Psoas muscle (tissue), 8 donors: Measurements from ENCODE around the gene HM13. TPM values are rescaled to one million over a fixed set of nuclear protein-coding genes. Genes with fewer than 3 reads are reported as not detected.
"Not testable (repeated sequence)": the region's sequence is repeated elsewhere in the genome, so short reads cannot be mapped to it uniquely, and the experiment has no call there.

ENCODE experiments used
- ATAC-seq, 4 donors: fragments of 200-7000 bp; cut with Tn5 transposase; one replicate each; pipeline ENCODE4 v1.9.1; 2020; ENCODE audit warnings: moderate library complexity in 3 of 4, mild to moderate bottlenecking in 2 of 4
- DNase-seq, 2 donors: peaks; one replicate each; pipeline ENCODE4 v3.0.0-alpha.2; 2020
- H3K27ac ChIP-seq: fragments of 200-600 bp; one replicate; pipeline ENCODE4 v1.8.0; 2022
- H3K27me3 ChIP-seq, 3 donors: fragments of 200-600 bp in 1 of 3; one replicate each; pipeline versions ENCODE4 v1.6.1 to v1.8.0; 2013 to 2022; ENCODE audit warnings: low read length in 2 of 3, mild to moderate bottlenecking in 2 of 3, moderate library complexity in 1 of 3; ENCODE audit not compliant: insufficient read depth in 3 of 3
- H3K36me3 ChIP-seq, 2 donors: fragments of 200-600 bp in 1 of 2; one replicate each; pipeline versions ENCODE4 v1.6.1 to v1.8.0; 2013 to 2022; ENCODE audit warnings: low read depth in 1 of 2, mild to moderate bottlenecking in 1 of 2, moderate library complexity in 1 of 2; ENCODE audit not compliant: insufficient read depth in 1 of 2
- H3K4me1 ChIP-seq: fragments of 200-600 bp; one replicate; pipeline ENCODE4 v1.8.0; 2022
- H3K4me3 ChIP-seq: fragments of 200-600 bp; one replicate; pipeline ENCODE4 v1.8.0; 2022; ENCODE audit warnings: mild to moderate bottlenecking
- H3K9me3 ChIP-seq: fragments of 200-600 bp; one replicate; pipeline ENCODE4 v1.8.0; 2022
- CTCF ChIP-seq: fragments of 200-600 bp; IDR thresholded peaks from one replicate; pipeline ENCODE4 v1.8.0; 2022; ENCODE audit warnings: antibody characterized with exemption
- WGBS, 3 donors: extraction: QIAGEN DNeasy Blood & Tissue Kit; methylation state at CpG; one replicate each; pipeline versions ENCODE4 v1.1.6 to v1.1.7; 2013; 5-methylcytosine and 5-hydroxymethylcytosine counted together
- intact Hi-C, 2 donors: fragments of 100-400 bp; cut with DNase I; formaldehyde crosslinking; loops; one replicate each; pipeline versions ENCODE4 v1.11.0 to v1.14.2; 2022
- polyA plus RNA-seq, 3 donors: library from polyadenylated mRNA; stranded (reverse); fragments of 200-250 nt; gene quantifications; one replicate each; pipeline ENCODE4 v1.2.3, GENCODE V29; 2013
- total RNA-seq, 4 donors: library from RNA; stranded (reverse); fragmentation: NEBNext Ultra II Directional in 2 of 4; extraction: Animal tissue kit (Norgen Biotek cat#: 25700) in 2 of 4; gene quantifications; one replicate each; pipeline versions ENCODE4 v1.2.1 to v1.2.4, GENCODE V29; 2021 to 2023
- donor health status: healthy with polysubstance abuse.
- donor health status: DM: no; HTN: no; CAD: no; lungs with moderate emphysema.
- donor health status: Bipolar disorder and iron deficiency.
- donor health status: healthy.
- donor health status: DM: yes; HTN: yes; CAD: no.
- donor health status: DM: no; HTN: no; CAD: no.
- donor health status: DM: no; HTN: no; CAD: no.
- donor health status: DM: yes; HTN: yes; CAD: no.

HM13 gene
- total and polyA plus RNA-seq, 7 donors, result 32.4 to 112 (median 48.4) TPM

DNA sequence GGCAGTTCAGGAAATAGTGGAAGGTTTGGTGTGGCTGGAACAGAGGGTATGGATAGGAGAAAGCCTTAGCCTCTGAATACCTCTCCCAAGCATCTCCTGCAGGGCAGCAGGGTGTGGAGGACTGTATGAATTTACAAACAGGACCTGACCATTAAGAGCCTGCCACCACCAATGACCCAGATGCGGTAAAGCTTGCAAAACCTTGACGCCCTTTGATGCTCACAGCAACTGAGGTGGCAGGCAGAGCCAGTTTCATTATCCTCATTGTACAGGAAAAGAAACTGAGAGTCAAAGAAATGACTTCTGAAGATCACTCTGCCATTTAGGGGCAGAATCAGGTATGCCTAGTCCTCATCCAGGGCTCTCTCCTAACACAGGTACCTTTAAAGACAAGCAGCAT, 2.4 kb downstream of the HM13 start:
- Histone ChIP-seq H3K36me3 (peaks cover 2 to 22% of the 10 kb centered on the region in 2 donors), H3K27ac (peak overlapping the region; percentile 46), H3K27me3 (no peaks in the 10 kb centered on the region), H3K4me1 (peaks cover 46% of the 10 kb centered on the region), H3K4me3 (peak overlapping the region; percentile 4), H3K9me3 (no peaks in the 10 kb centered on the region)
- intact Hi-C loops, result no loop called here
- 92 to 96% (median 95%) methylated on average over 2 of the region's 2 CpGs for WGBS, 3 donors
- no peak for ATAC-seq
- DNase-seq, result no peak
- TF ChIP-seq CTCF, result no peak

GRCh38 chr20:31517373-31517772, 3.1 kb downstream of the HM13 start:
- Histone ChIP-seq H3K4me1 (peaks cover 49% of the 10 kb centered on the region), H3K27ac (peak overlapping the region; percentile 46)
- WGBS, 3 donors, result 64 to 69% (median 67%) methylated on average over 4 of the region's 4 CpGs

DNA sequence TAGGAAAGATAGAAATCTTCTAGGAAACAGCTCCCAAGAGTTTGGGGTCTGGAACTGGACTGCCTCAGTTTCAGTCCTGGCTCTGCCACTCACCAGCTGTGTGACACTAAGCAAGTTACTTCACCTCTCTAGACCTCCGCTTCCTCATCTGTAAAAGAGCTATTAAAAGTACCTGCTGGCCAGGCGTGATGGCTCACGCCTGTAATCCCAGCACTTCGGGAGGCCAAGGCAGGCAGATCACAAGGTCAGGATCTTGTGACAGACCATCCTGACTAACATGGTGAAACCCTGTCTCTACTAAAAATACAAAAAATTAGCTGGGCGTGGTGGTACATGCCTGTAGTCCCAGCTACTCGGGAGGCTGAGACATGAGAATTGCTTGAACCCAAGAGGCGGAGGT, 7.0 kb downstream of the HM13 start:
- H3K4me3 ChIP-seq, H3K27me3 ChIP-seq, DNase-seq, H3K9me3 ChIP-seq, intact Hi-C loops: not testable (repeated sequence)
- ATAC-seq, result peak; percentile 43 to 60 (median 52)
- H3K36me3 ChIP-seq, result peaks cover 4 to 25% of the 10 kb centered on the region in 2 donors
- WGBS, 3 donors, result 56 to 69% (median 64%) methylated on average over 7 of the region's 7 CpGs
- H3K27ac ChIP-seq, result peak overlapping the region; percentile 68
- peaks cover 42% of the 10 kb centered on the region for H3K4me1 ChIP-seq

More at GRCh38 chr20:31517373-31517772, 3.1 kb downstream of the HM13 start:
- no peaks in the 10 kb centered on the region for H3K27me3 ChIP-seq
- peaks cover 2 to 22% of the 10 kb centered on the region in 2 donors for H3K36me3 ChIP-seq
- H3K9me3 ChIP-seq, result no peaks in the 10 kb centered on the region
- peak; percentile 33 to 56 (median 46) for ATAC-seq
- H3K4me3 ChIP-seq, result peak overlapping the region; percentile 4
- no peak for TF ChIP-seq CTCF
- DNase-seq, result peak; percentile 49 to 65
- intact Hi-C loops, result no loop called here

GRCh38 chr20:31522731-31523130, 8.5 kb downstream of the HM13 start:
- H3K27ac ChIP-seq, result peak overlapping the region; percentile 68
- WGBS, 3 donors, result 84 to 87% (median 86%) methylated on average over 6 of the region's 6 CpGs
- DNase-seq (no peak), ATAC-seq (peak in 2 of 4 donors; percentile 38 to 44)
- H3K4me1 ChIP-seq, result peaks cover 28% of the 10 kb centered on the region
- TF ChIP-seq CTCF, result no peak
- intact Hi-C loops, result no loop called here
- peaks cover 4 to 33% of the 10 kb centered on the region in 2 donors for H3K36me3 ChIP-seq
- H3K4me3 ChIP-seq, result no peak overlapping the region
- no peaks in the 10 kb centered on the region for H3K9me3 ChIP-seq
- no peaks in the 10 kb centered on the region for H3K27me3 ChIP-seq

GRCh38 chr20:31523361-31524283, 9.4 kb downstream of the HM13 start:
- ATAC-seq, result peak in 1 of 4 donors; percentile 5
- Histone ChIP-seq H3K27ac (no peak overlapping the region), H3K4me3 (no peak overlapping the region), H3K36me3 (peaks cover 6 to 38% of the 10 kb centered on the region in 2 donors), H3K27me3 (no peaks in the 10 kb centered on the region), H3K4me1 (peaks cover 23% of the 10 kb centered on the region), H3K9me3 (no peaks in the 10 kb centered on the region)
- peak in 1 of 2 donors; percentile 32 for DNase-seq
- TF ChIP-seq CTCF, result no peak
- intact Hi-C loops, result no loop called here
- WGBS, 3 donors, result 90 to 94% (median 93%) methylated on average over 8 of the region's 8 CpGs
